Measurements from ENCODE around the gene C1QTNF5.

Gene C1QTNF5

GRCh38 chr11:119318240-119319135, 22.2 kb downstream of the C1QTNF5 start:
- peak; percentile 89 for DNase-seq (ENCODE audit: low read depth)

GRCh38 chr11:119317592-119318239, 23.0 kb downstream of the C1QTNF5 start:
- no peak for DNase-seq (ENCODE audit: low read depth)

GRCh38 chr11:119316729-119317591, 23.7 kb downstream of the C1QTNF5 start, which contains the start of gene MCAM:
TSS of gene MCAM (minus strand) at chr11:119317130. CDS start at chr11:119317101, 29 bp downstream.
- peak; percentile 52 for DNase-seq (ENCODE audit: low read depth)

- DNase-seq (ENCODE audit: low read depth) = no peak
These were observed 24.5 kb downstream of the C1QTNF5 start for GRCh38 chr11:119316016-119316728.

GRCh38 chr11:119315131-119316015, 25.3 kb downstream of the C1QTNF5 start:
- DNase-seq (ENCODE audit: low read depth) = no peak

- no peak for DNase-seq (ENCODE audit: low read depth)
These were observed 26.0 kb downstream of the C1QTNF5 start for GRCh38 chr11:119314726-119315125.

DNA sequence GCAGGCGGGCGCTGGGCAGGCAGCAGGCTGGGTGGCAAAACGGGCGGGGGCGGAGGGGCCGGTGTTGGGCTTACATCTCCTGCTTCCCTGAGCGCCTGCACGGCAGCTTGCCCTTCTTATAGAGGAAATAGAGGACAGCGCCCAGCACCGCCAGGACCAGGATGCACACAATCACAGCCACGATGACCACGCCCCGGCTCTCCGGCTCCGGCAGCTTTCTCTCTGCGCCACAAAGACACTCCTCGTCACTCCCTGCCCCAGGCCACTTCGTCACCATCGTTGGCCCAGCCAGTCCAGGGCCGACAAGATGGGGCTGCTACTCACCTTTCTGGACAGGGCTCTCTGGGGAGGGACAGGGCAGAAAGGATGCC, 30.0 kb downstream of the C1QTNF5 start:
- no peak for DNase-seq (ENCODE audit: low read depth)

- DNase-seq (ENCODE audit: low read depth) = no peak
These were observed 30.6 kb downstream of the C1QTNF5 start for GRCh38 chr11:119309953-119310681.

DNA sequence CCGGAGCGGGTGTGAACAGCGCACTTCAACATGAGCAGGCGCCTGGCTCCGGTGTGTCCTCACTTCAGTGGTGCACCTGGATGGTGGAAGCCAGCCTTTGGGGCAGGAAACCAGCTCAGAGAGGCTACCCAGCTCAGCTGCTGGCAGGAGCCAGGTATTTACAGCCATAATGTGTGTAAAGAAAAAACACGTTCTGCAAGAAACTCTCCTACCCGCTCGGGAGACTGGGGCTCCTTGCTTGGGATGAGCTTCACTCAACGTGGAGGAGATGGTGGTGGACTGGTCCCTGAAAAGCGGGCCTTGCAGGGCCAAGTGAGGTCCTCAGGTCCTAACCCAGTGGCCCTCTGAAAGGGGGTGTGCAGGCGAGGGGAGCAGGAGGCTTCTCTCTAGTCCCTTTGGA, 31.3 kb downstream of the C1QTNF5 start:
- no peak for DNase-seq (ENCODE audit: low read depth)

DNA sequence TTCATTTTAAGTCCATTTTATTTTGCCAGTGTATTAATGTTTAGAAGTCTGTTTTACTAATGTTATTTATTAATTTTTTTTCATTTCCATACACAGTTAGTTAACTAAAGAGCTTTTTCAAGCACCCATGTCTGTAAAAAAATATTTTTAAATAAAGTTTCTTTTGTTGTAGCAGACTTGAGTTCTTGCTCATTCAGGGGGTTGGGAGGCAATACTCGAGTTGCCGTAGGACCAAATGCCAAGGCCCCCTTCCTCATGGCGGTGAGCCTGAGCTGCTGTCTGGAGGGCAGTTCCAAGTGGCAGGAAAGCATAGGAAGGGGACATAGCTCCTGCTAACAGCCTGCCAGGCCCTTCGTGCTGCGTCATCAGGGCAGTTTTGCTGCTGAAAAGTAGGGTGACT, 32.7 kb downstream of the C1QTNF5 start:
- DNase-seq (ENCODE audit: low read depth) = no peak

GRCh38 chr11:119307219-119307618, 33.5 kb downstream of the C1QTNF5 start:
- DNase-seq (ENCODE audit: low read depth) = no peak

DNA sequence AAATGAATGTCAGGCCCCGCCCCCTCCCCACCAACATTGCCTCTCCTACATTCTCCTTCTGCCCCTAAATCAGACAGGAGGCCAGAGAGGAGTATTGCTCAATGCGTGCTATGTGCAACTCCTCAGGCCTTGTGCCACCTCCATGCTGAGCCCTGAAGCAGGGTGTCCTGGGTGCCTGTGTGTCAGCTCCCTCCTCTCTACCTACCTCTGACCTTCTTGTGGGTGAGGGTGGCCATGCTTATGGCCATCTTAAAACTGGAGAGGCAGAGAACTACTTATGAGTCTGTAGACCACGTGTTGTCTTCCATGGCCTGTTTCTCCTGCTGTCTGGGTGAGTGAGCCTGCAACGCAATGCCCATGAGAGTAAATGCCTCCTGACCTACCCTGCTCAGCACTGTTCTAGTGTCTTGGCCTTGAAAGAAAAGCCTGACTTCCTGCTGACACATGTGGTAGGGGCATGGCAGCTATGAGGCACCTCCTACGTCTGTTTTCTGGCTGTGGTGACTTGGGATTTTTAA, 34.3 kb downstream of the C1QTNF5 start:
- DNase-seq (ENCODE audit: low read depth) = peak; percentile 80

- no peak for DNase-seq (ENCODE audit: low read depth)
These were observed 34.9 kb downstream of the C1QTNF5 start for GRCh38 chr11:119305556-119306372.

DNA sequence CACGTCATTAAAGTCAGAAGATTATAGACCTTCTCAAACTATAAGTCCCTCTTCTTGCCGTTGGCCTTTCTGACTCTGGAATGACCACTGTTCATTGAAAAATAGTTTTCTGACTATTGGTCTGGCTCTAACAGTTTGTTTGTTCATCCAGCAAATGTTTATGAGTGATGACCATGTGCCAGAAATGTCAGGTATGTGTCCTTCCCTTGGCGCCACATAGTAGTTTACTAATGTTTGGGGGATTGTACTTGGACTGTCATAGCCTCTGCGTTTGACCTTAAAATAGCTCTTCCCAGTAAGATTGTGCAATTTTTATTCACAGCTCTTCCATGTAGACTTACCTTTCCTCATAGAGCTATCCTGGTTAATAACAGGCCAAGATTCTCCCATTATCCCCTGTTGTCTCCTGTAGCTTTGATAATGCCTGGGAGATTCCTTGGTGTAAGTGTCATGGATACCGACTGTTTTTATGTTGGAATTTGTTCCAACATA, 37.4 kb downstream of the C1QTNF5 start:
- DNase-seq (ENCODE audit: low read depth) = no peak

DNA sequence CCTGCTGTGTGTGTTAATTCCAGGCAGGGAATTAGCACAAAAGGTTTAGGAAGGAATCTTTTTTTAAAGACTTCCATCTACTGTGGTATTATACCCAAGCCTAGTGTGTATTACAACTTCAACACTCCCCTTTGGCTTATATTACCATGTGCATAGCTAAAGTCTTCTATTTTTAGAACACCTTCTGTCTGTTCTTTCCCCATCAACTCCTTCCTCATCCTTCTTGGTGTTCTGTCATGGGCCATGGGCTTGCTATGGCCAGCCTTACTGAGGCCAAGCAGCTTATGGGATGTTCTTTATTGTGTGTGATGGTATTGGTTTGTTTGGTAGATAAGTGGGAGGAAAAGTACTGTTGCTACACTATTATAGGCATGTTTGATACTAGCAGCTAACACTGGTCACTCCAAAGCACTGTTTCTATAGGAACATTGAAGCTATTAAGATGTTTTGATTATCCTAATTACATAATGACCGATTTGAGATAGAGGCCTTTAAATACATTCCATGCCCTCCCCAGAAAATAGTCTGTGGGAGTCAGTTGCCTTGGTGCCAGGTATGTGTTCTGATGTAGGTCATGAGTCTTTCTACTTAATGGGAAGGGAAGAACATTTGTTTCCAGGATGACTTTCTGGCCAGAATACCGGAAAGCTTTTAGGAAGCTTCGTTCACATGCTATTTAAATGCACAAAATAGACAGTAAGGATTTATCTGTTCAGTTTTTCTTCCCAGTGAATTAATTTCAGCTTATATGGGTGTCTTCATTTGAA, 40.3 kb downstream of the C1QTNF5 start:
- no peak for DNase-seq (ENCODE audit: low read depth)

- DNase-seq (ENCODE audit: low read depth) = no peak
These were observed 41.3 kb downstream of the C1QTNF5 start for GRCh38 chr11:119299416-119299815.

- DNase-seq (ENCODE audit: low read depth) = no peak
These were observed 42.0 kb downstream of the C1QTNF5 start for GRCh38 chr11:119298726-119299125.

- DNase-seq (ENCODE audit: low read depth) = no peak
These were observed 42.7 kb downstream of the C1QTNF5 start for GRCh38 chr11:119297938-119298337.

Measured in iris pigment epithelial cell (primary cell).